ENCODE results near the gene LRRK1. TPM values are rescaled to one million over a fixed set of nuclear protein-coding genes. Genes with fewer than 3 reads are reported as not detected.

The LRRK1 gene
- total and polyA plus RNA-seq, 2 experiments from 2014 or later: 2.6 to 4.5 TPM

- Mint-ChIP-seq H3K36me3 (ENCODE audit: low read depth) (no peaks in the 10 kb centered on the region), H3K4me3 (no peak overlapping the region), H3K27ac (no peak overlapping the region), H3K4me1 (peaks cover 17% of the 10 kb centered on the region), H3K9me3 (no peaks in the 10 kb centered on the region), H3K27me3 (ENCODE audit: insufficient read depth, low read depth, poor library complexity) (peaks cover 9% of the 10 kb centered on the region)
- no peak for TF ChIP-seq JUNB (IDR thresholded peaks at IDR 0.05; ENCODE audit: unreplicated experiment)
- no peak for TF ChIP-seq CREB1 (CRISPR knock-in tag; IDR thresholded peaks at IDR 0.05; ENCODE audit: low read depth)
- TF ChIP-seq EZH2 (IDR thresholded peaks at IDR 0.05; ENCODE audit: low read depth, unreplicated experiment): no peak
- TF ChIP-seq ZNF331 (CRISPR knock-in tag; IDR thresholded peaks at IDR 0.05; ENCODE audit: low read depth): no peak
- TF ChIP-seq ZNF462 (CRISPR knock-in tag; IDR thresholded peaks at IDR 0.05): no peak
- TF ChIP-seq STAT1 (IDR thresholded peaks at IDR 0.05; ENCODE audit: unreplicated experiment): no peak
- no peak for TF ChIP-seq EZH2phosphoT487 (IDR thresholded peaks at IDR 0.05; ENCODE audit: unreplicated experiment)
- no peak for TF ChIP-seq ETS1 (IDR thresholded peaks at IDR 0.05)
- TF ChIP-seq NANOG (IDR thresholded peaks at IDR 0.05; ENCODE audit: borderline replicate concordance): no peak
- H3K4me3 ChIP-seq: no peak overlapping the region
- H3K36me3 ChIP-seq (ENCODE audit: insufficient read depth): no peaks in the 10 kb centered on the region
- no peaks in the 10 kb centered on the region for H3K27me3 ChIP-seq (ENCODE audit: insufficient read depth)
- no peaks in the 10 kb centered on the region for H3K9me2 ChIP-seq (ENCODE audit: insufficient read depth)
- H2AFZ ChIP-seq: no peak overlapping the region
- DNase-seq (ENCODE audit: low spot score) (no peak), ATAC-seq (no peak; the same call in 2 of the 3 replicates)
- no peaks in the 10 kb centered on the region for H3F3A ChIP-seq (replicated peaks; ENCODE audit: low read depth)
- H3K79me2 ChIP-seq (replicated peaks; ENCODE audit: insufficient read depth): no peaks in the 10 kb centered on the region
- H3K27ac ChIP-seq (ENCODE audit: low read depth): no peak overlapping the region
- H4K20me1 ChIP-seq (replicated peaks; ENCODE audit: insufficient read depth): no peaks in the 10 kb centered on the region
- no peak overlapping the region for H3K4me2 ChIP-seq
- no peaks in the 10 kb centered on the region; the same call in 1 of the 2 replicates for H3K4me1 ChIP-seq (ENCODE audit: insufficient read depth)
Observed at GRCh38 chr15:100897221-100898151, 21.7 kb upstream of the LRRK1 start.

Measured in GM23338 (cell line).